Limb (tissue), 2 donors: ENCODE results near the gene SNAPC4.
"Not testable (repeated sequence)": the region's sequence is repeated elsewhere in the genome, so short reads cannot be mapped to it uniquely, and the experiment has no call there.

Source experiments
- DNase-seq, 2 donors: peaks; one replicate each; pipeline ENCODE4 v3.0.0-alpha.2; 2016; ENCODE audit errors: extremely low spot score in 2 of 2

The SNAPC4 gene

GRCh38 chr9:136433849-136434579 is 34.0 kb upstream of the SNAPC4 start:
- no peak for DNase-seq

- DNase-seq: no peak
Observed at GRCh38 chr9:136433043-136433715, 33.2 kb upstream of the SNAPC4 start.

GRCh38 chr9:136432591-136432990 is 32.6 kb upstream of the SNAPC4 start:
- no peak for DNase-seq

GRCh38 chr9:136431782-136432350 is 31.9 kb upstream of the SNAPC4 start:
- DNase-seq: no peak

GRCh38 chr9:136430588-136431234 is 30.7 kb upstream of the SNAPC4 start:
- DNase-seq: no peak

- no peak for DNase-seq
Observed at GRCh38 chr9:136429683-136430491, 29.9 kb upstream of the SNAPC4 start.

- DNase-seq: no peak
Observed at GRCh38 chr9:136429075-136429628, 29.2 kb upstream of the SNAPC4 start.

- no peak for DNase-seq
Observed at GRCh38 chr9:136426787-136427186, 26.8 kb upstream of the SNAPC4 start.

GRCh38 chr9:136425367-136425766 is 25.4 kb upstream of the SNAPC4 start:
- DNase-seq: not testable (repeated sequence)

- no peak for DNase-seq
Observed at GRCh38 chr9:136424750-136425362, 24.9 kb upstream of the SNAPC4 start.

- no peak for DNase-seq
Observed at GRCh38 chr9:136423432-136424146, 23.6 kb upstream of the SNAPC4 start.

- DNase-seq: no peak
Observed at GRCh38 chr9:136422876-136423275, 22.9 kb upstream of the SNAPC4 start.

GRCh38 chr9:136421791-136422190 is 21.8 kb upstream of the SNAPC4 start:
- no peak for DNase-seq

- no peak for DNase-seq
Observed at GRCh38 chr9:136419092-136419420, 19.1 kb upstream of the SNAPC4 start.

GRCh38 chr9:136418182-136419091 is 18.5 kb upstream of the SNAPC4 start:
- DNase-seq: no peak

- no peak for DNase-seq
Observed at GRCh38 chr9:136416914-136417313, 16.9 kb upstream of the SNAPC4 start.

- DNase-seq: no peak
Observed at GRCh38 chr9:136416427-136416826, 16.5 kb upstream of the SNAPC4 start.

GRCh38 chr9:136412962-136413361 is 13.0 kb upstream of the SNAPC4 start:
- DNase-seq: no peak

GRCh38 chr9:136411378-136411777 is 11.4 kb upstream of the SNAPC4 start:
- DNase-seq: no peak
